ENCODE measurements around the gene PDCD2L.

- no peak for TF ChIP-seq CTCF (conservative IDR thresholded peaks at IDR 0.05; ENCODE audit: low read depth, low read length)
- no peak for TF ChIP-seq EZH2 (IDR thresholded peaks at IDR 0.05; ENCODE audit: low read length, unreplicated experiment)
Observed at GRCh38 chr19:34380639-34381241, 23.5 kb upstream of the PDCD2L start.

Measured in PC-3 (cell line).